ENCODE data around the gene TMEM255B.

DNA sequence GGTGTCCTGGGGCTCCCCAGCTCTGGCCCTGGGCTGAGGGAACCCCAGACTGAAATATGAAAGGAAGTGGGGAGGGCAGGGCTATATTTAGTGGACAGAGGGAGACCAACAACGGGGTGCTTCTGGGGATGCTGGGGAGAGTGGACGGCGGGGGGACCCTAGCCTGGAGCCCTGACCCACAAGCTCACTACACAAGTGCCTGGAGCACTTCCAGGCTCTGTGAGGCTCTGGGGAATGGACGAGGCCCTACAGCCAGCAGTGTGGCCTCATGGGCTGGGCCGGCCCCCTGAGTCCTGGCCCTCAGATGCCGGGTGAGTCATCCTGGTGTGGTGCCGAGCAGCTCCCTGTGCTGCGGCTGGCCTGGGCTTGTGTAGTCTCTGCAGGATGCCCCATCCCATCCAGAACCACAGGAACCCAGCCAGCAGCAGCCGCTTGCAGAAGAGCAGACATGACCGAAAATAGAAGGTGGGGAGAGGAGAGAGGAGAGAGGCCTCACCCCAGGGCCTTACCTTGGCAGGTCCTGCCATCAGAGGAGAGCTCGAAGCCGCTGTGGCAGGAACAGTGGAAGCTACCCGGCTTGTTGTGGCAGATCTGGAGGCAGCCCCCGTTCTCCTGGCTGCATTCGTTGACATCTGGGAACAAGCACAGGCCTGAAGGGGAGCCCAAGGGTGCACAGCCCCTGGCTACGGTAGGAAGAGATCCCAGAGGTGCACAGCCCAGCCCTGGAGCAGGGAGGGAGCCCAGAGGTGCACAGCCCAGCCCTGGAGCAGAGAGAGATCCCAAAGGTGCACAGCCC is 78.7 kb downstream of the TMEM255B start:
- TF ChIP-seq, protein P1, sequence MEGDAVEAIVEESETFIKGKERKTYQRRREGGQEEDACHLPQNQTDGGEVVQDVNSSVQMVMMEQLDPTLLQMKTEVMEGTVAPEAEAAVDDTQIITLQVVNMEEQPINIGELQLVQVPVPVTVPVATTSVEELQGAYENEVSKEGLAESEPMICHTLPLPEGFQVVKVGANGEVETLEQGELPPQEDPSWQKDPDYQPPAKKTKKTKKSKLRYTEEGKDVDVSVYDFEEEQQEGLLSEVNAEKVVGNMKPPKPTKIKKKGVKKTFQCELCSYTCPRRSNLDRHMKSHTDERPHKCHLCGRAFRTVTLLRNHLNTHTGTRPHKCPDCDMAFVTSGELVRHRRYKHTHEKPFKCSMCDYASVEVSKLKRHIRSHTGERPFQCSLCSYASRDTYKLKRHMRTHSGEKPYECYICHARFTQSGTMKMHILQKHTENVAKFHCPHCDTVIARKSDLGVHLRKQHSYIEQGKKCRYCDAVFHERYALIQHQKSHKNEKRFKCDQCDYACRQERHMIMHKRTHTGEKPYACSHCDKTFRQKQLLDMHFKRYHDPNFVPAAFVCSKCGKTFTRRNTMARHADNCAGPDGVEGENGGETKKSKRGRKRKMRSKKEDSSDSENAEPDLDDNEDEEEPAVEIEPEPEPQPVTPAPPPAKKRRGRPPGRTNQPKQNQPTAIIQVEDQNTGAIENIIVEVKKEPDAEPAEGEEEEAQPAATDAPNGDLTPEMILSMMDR (IDR thresholded peaks at IDR 0.05; ENCODE audit: low read length): no peak
- TF ChIP-seq EZH2phosphoT487 (IDR thresholded peaks at IDR 0.05; ENCODE audit: low read length) (no peak), EZH2 (optimal IDR thresholded peaks at IDR 0.05; ENCODE audit: low read depth, low read length) (no peak)
